Activated naive CD8-positive, alpha-beta T cell treated with anti-CD3 and anti-CD28 coated beads for 36 hours (primary cell): ENCODE measurements around the gene RHD. TPM values are rescaled to one million over a fixed set of nuclear protein-coding genes. Genes with fewer than 3 reads are reported as not detected.
A peak's percentile ranks its signal among the peaks of the same experiment; 100 is the strongest.
"Not testable (repeated sequence)": the region's sequence is repeated elsewhere in the genome, so short reads cannot be mapped to it uniquely, and the experiment has no call there.

Source experiments
- DNase-seq: peaks from one replicate; pipeline ENCODE4 v3.0.0; 2021
- H3K27ac Mint-ChIP-seq: one replicate; pipeline ENCODE4 v1.8.0; 2022; ENCODE audit warnings: mild to moderate bottlenecking, moderate library complexity, mixed read lengths
- H3K27me3 Mint-ChIP-seq: one replicate; pipeline ENCODE4 v1.8.0; 2022; ENCODE audit warnings: mild to moderate bottlenecking, mixed read lengths
- H3K36me3 Mint-ChIP-seq: one replicate; pipeline ENCODE4 v1.8.0; 2021; ENCODE audit warnings: mild to moderate bottlenecking, mixed read lengths
- H3K4me1 Mint-ChIP-seq: one replicate; pipeline ENCODE4 v1.8.0; 2021; ENCODE audit warnings: mixed read lengths
- H3K4me3 Mint-ChIP-seq: one replicate; pipeline ENCODE4 v1.8.0; 2022; ENCODE audit warnings: mild to moderate bottlenecking, moderate library complexity, mixed read lengths
- H3K9me3 Mint-ChIP-seq: one replicate; pipeline ENCODE4 v1.8.0; 2022; ENCODE audit warnings: mixed read lengths
- total RNA-seq, 2 experiments: library from RNA; stranded (reverse); gene quantifications; one replicate each; pipeline ENCODE4 v1.2.3, GENCODE V29; 2021

Gene RHD
- total RNA-seq, 2 experiments from 2014 or later = not detected

DNA sequence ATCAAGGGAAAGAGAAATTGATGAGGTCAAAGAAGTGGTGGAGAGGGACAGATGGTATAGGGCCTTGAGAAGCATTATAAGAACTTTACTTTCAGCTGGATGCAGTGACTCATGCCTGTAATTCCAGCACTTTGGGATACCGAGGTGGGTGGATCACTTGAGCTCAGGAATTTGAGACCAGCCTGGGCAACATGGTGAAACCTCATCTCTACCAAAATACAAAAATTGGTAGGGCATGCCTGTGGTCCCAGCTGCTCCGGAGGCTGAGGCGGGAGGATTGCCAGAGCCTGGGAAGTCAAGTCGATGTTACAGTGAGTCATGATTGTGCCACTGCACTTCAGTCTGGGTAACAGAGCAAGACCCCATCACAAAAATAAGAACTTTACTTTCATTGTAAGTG is 71.6 kb downstream of the RHD start:
- Mint-ChIP-seq H3K4me3 (no peak overlapping the region), H3K4me1 (peaks cover 28% of the 10 kb centered on the region), H3K36me3 (peaks cover 14% of the 10 kb centered on the region), H3K27me3 (no peaks in the 10 kb centered on the region), H3K27ac (peak overlapping the region; percentile 21), H3K9me3 (no peaks in the 10 kb centered on the region)
- DNase-seq = no peak

- no peak for DNase-seq
- H3K36me3 Mint-ChIP-seq = peaks cover 14% of the 10 kb centered on the region
- no peak overlapping the region for H3K4me3 Mint-ChIP-seq
- H3K27ac Mint-ChIP-seq = no peak overlapping the region
- H3K4me1 Mint-ChIP-seq = peaks cover 3% of the 10 kb centered on the region
- H3K27me3 Mint-ChIP-seq = no peaks in the 10 kb centered on the region
- H3K9me3 Mint-ChIP-seq = no peaks in the 10 kb centered on the region
Measured at GRCh38 chr1:25347556-25347955, 75.2 kb downstream of the RHD start.

DNA sequence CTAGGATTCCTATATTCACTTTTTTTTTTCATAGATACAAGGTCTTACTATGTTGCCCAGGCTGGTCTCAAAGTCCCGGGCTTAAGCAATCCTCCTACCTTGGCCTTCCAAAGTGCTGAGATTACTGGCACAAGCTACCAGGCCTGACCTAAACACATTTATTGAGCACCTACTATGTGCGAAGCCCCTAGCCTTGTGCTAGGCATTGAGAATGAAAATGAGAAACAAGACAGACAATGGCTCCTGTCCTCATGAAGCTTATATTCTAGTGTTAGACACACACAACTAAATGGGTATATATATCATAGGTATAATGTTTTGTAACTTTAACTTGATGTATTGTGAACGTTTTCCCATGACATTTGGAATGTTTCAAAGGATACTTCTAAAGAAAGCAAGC is 77.3 kb downstream of the RHD start:
- DNase-seq = no peak
- Mint-ChIP-seq H3K27ac (no peak overlapping the region), H3K4me3 (no peak overlapping the region), H3K27me3 (no peaks in the 10 kb centered on the region), H3K4me1 (peaks cover 3% of the 10 kb centered on the region), H3K36me3 (peaks cover 13% of the 10 kb centered on the region), H3K9me3 (no peaks in the 10 kb centered on the region)

GRCh38 chr1:25355841-25356395 is 83.6 kb downstream of the RHD start:
- H3K27ac Mint-ChIP-seq = peak overlapping the region; percentile 88
- peak; percentile 5 for DNase-seq
- peaks cover 30% of the 10 kb centered on the region for H3K4me1 Mint-ChIP-seq
- peak overlapping the region; percentile 9 for H3K4me3 Mint-ChIP-seq
- H3K9me3 Mint-ChIP-seq = no peaks in the 10 kb centered on the region
- H3K36me3 Mint-ChIP-seq = peaks cover 24% of the 10 kb centered on the region
- H3K27me3 Mint-ChIP-seq = no peaks in the 10 kb centered on the region

DNA sequence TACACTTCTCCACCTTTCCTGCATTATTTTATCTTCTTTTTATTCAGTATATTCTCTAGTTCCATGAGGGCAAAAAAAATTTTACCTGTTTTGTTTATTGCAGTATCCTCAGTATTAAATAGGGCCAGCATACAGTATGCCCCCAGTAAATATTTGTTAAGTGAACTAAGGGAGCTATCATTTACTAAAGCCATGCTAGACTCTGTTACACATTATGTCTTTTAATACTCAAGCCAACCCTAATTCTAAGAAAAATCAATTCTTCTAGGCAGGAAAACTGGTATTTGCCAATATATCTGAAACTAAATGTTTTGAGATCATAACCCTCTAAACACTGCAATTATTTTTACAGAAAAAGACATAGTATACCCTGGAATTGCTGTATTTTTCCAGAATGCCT is 84.1 kb downstream of the RHD start:
- Mint-ChIP-seq H3K27ac (peak overlapping the region; percentile 88), H3K9me3 (no peaks in the 10 kb centered on the region), H3K27me3 (no peaks in the 10 kb centered on the region), H3K4me3 (peak overlapping the region; percentile 3), H3K36me3 (peaks cover 27% of the 10 kb centered on the region), H3K4me1 (peaks cover 35% of the 10 kb centered on the region)
- DNase-seq = no peak

- peak overlapping the region; percentile 88 for H3K27ac Mint-ChIP-seq
- H3K9me3 Mint-ChIP-seq = no peaks in the 10 kb centered on the region
- peaks cover 37% of the 10 kb centered on the region for H3K4me1 Mint-ChIP-seq
- peaks cover 31% of the 10 kb centered on the region for H3K36me3 Mint-ChIP-seq
- peak overlapping the region; percentile 3 for H3K4me3 Mint-ChIP-seq
- H3K27me3 Mint-ChIP-seq = no peaks in the 10 kb centered on the region
- DNase-seq = no peak
Measured at GRCh38 chr1:25356848-25357247, 84.5 kb downstream of the RHD start.

GRCh38 chr1:25360596-25361581 is 88.6 kb downstream of the RHD start:
- Mint-ChIP-seq H3K36me3 (peaks cover 25% of the 10 kb centered on the region), H3K9me3 (no peaks in the 10 kb centered on the region), H3K4me3 (no peak overlapping the region), H3K4me1 (peaks cover 29% of the 10 kb centered on the region), H3K27ac (peak overlapping the region; percentile 75), H3K27me3 (no peaks in the 10 kb centered on the region)
- peak; percentile 7 for DNase-seq

DNA sequence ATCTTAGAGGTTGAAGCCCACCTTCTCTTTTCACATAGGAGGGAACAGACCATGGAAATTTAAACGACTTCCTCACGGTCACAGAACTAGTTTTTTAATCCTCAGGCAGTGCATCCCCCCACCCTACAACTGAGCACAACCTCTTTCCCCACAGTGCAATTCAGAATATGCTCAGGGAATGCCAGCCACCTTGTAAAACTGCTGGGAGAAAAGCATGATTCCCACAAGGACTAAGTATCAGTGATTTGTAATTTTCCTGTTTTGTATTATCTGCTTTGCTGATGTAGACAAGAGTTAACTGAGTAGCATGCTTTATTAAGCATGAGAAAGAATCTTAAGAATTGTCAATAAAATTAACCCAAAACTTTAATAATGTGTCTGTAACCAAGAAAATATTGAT is 89.6 kb downstream of the RHD start:
- Mint-ChIP-seq H3K36me3 (peaks cover 18% of the 10 kb centered on the region), H3K4me3 (no peak overlapping the region), H3K9me3 (no peaks in the 10 kb centered on the region), H3K27ac (peak overlapping the region; percentile 75), H3K4me1 (peaks cover 22% of the 10 kb centered on the region), H3K27me3 (no peaks in the 10 kb centered on the region)
- no peak for DNase-seq

DNA sequence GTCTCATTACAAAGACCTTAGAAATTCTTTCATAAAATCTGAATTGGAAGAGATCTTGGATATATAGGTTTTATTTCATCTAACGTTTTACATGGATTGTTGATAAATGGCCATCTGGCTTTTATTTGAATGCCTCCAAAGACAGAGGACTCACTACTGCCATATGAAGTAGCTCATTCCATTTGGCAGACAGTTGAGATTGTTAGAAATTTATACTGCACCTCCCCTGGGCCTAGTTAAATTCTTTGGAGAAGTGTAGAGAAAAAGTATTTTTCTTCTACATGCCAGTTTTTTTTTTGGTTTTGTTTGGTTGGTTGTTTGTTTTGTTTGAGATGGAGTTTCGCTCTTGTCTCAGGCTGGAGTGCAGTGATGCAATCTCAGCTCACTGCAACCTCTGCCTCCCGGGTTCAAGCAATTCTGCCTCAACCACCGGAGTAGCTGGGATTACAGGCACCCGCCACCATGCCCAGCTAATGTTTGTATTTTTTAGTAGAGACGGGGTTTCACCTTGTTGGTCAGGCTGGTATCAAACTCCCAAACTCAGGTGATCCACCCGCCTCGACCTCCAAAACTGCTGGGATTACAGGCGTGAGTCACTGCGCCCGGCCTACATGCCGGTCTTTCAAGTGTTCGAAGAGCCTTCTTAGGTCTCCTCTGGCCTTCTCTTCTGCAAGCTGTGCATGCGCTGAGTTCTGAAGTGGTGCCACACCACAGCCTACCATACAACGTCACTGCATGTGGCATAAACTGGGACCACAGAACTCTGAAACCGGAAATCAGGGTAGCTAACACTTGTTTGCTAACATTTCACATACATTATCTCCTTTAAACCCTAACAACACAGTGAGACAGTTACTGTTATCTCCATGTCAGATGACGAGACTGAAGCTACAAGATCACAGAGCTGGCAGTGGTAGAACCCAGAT is 90.6 kb downstream of the RHD start:
- not testable (repeated sequence) for H3K4me3 Mint-ChIP-seq, H3K27me3 Mint-ChIP-seq, H3K27ac Mint-ChIP-seq, DNase-seq, H3K9me3 Mint-ChIP-seq
- Mint-ChIP-seq H3K4me1 (peaks cover 13% of the 10 kb centered on the region), H3K36me3 (peaks cover 14% of the 10 kb centered on the region)

- H3K27ac Mint-ChIP-seq = no peak overlapping the region
Measured at GRCh38 chr1:25369241-25369640, 96.9 kb downstream of the RHD start.

GRCh38 chr1:25369691-25370271 is 97.5 kb downstream of the RHD start:
- H3K36me3 Mint-ChIP-seq, H3K4me3 Mint-ChIP-seq, H3K9me3 Mint-ChIP-seq, H3K27ac Mint-ChIP-seq, H3K4me1 Mint-ChIP-seq, DNase-seq, H3K27me3 Mint-ChIP-seq: not testable (repeated sequence)

More at GRCh38 chr1:25369241-25369640, 96.9 kb downstream of the RHD start:
- no peaks in the 10 kb centered on the region for H3K27me3 Mint-ChIP-seq
- H3K4me1 Mint-ChIP-seq = no peaks in the 10 kb centered on the region
- no peaks in the 10 kb centered on the region for H3K36me3 Mint-ChIP-seq
- no peaks in the 10 kb centered on the region for H3K9me3 Mint-ChIP-seq
- no peak overlapping the region for H3K4me3 Mint-ChIP-seq
- DNase-seq = no peak

- H3K27ac Mint-ChIP-seq, H3K4me3 Mint-ChIP-seq, H3K9me3 Mint-ChIP-seq, H3K27me3 Mint-ChIP-seq, H3K36me3 Mint-ChIP-seq, H3K4me1 Mint-ChIP-seq, DNase-seq: not testable (repeated sequence)
Measured at GRCh38 chr1:25371757-25372156, 99.4 kb downstream of the RHD start.

DNA sequence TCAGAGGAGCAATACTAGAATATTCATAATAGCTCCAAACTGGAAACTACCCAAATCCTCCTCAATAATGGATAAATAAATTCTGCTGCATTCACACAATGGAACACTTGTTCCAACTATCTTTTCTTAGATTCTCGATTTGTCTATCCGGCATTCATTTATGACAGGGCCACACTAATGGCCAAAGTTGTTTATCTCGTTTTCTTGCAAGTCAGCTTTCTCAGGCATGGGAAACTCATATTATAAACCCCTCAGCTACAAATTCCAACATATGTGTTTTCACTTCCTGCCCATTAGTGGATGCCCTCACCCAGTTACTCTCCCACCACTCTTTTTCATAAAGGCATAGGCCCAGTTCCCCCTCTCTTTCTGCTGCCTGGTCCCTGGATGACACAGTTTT is 106.1 kb downstream of the RHD start:
- H3K36me3 Mint-ChIP-seq, DNase-seq, H3K27ac Mint-ChIP-seq, H3K9me3 Mint-ChIP-seq, H3K4me1 Mint-ChIP-seq, H3K27me3 Mint-ChIP-seq, H3K4me3 Mint-ChIP-seq: not testable (repeated sequence)
